Panc1 (cell line): ENCODE data around the gene ALAS2. TPM values are rescaled to one million over a fixed set of nuclear protein-coding genes. Genes with fewer than 3 reads are reported as not detected.

Experiments used
- ATAC-seq: fragments of 200-7000 bp; cut with Tn5 transposase; 2 replicates; pipeline ENCODE4 v1.9.1; 2020; ENCODE audit warnings: mild to moderate bottlenecking, moderate library complexity
- BruUV-seq: library from RNA; stranded (reverse); fragments of 400-500 nt; replicated peaks from 2 replicates; lab custom pipeline; 2021; lab: Mats Ljungman, UMichigan
- CTCF ChIA-PET: fragments of 300-600 bp; sonication (Branson Sonifier 250); formaldehyde crosslinking; loops from one replicate; lab custom pipeline; 2022; ENCODE audit warnings: antibody characterized with exemption; lab: Charles Lee
- POLR2A ChIA-PET: fragments of 300-600 bp; sonication (Branson Sonifier 250); formaldehyde crosslinking; loops from one replicate; lab custom pipeline; 2022; ENCODE audit warnings: antibody characterized with exemption; lab: Charles Lee
- DNase-seq: peaks from one replicate; pipeline ENCODE4 v3.0.0-alpha.2; 2010; ENCODE audit warnings: low read depth, low spot score
- H3K27ac ChIP-seq: 2 replicates; pipeline ENCODE4 v1.5.1; 2011; ENCODE audit warnings: mild to moderate bottlenecking, low read length, inconsistent platforms
- H3K27me3 ChIP-seq: fragments of 200-500 bp; sonication (Bioruptor generic); 2 replicates; pipeline ENCODE4 v1.6.0; 2014; ENCODE audit warnings: low read length, inconsistent platforms; ENCODE audit not compliant: control insufficient read depth, insufficient read depth
- H3K36me3 ChIP-seq: fragments of 200-500 bp; sonication (Bioruptor generic); 2 replicates; pipeline ENCODE4 v1.5.1; 2014; ENCODE audit warnings: inconsistent platforms, mild to moderate bottlenecking, low read length, moderate library complexity; ENCODE audit not compliant: control insufficient read depth, insufficient read depth
- H3K4me1 ChIP-seq: 2 replicates; pipeline ENCODE4 v1.5.1; 2011; ENCODE audit warnings: inconsistent platforms, mild to moderate bottlenecking, low read length, moderate library complexity; ENCODE audit not compliant: control insufficient read depth, insufficient read depth
- H3K4me3 ChIP-seq, 2 experiments: 2 replicates each; pipeline ENCODE4 v1.5.1; 2011 to 2012; ENCODE audit warnings: low read depth in 2 of 2, low read length in 2 of 2, mild to moderate bottlenecking in 2 of 2, inconsistent platforms in 1 of 2, moderate library complexity in 1 of 2
- H3K9me3 ChIP-seq: fragments of 200-500 bp; sonication (Bioruptor generic); 2 replicates; pipeline ENCODE4 v1.5.1; 2014; ENCODE audit warnings: low read depth, mild to moderate bottlenecking, inconsistent platforms, low read length, moderate library complexity; ENCODE audit not compliant: control insufficient read depth, insufficient read depth
- POLR2AphosphoS5 ChIP-seq: IDR thresholded peaks from 2 replicates; pipeline ENCODE4 v1.6.1; 2012; ENCODE audit warnings: mild to moderate bottlenecking, low read depth, low read length, moderate library complexity
- SIN3A ChIP-seq: IDR thresholded peaks from 2 replicates; pipeline ENCODE4 v1.6.1; 2012; ENCODE audit warnings: low read depth, mild to moderate bottlenecking, low read length, moderate library complexity, borderline replicate concordance; ENCODE audit not compliant: insufficient read depth
- TCF7L2 ChIP-seq: IDR thresholded peaks from 2 replicates; pipeline ENCODE4 v1.6.1; 2011; ENCODE audit warnings: mild to moderate bottlenecking, low read depth, low read length, inconsistent platforms
- in situ Hi-C: cut with HindIII; loops from 2 replicates; pipeline ENCODE4 v1.10.0; 2016; ENCODE audit warnings: low sequenced_read_pairs, low pct_unique_long_range_greater_than_20kb
- intact Hi-C: fragments of 100-400 bp; cut with micrococcal nuclease; formaldehyde crosslinking; loops from one replicate; pipeline ENCODE4 v1.10.0; 2022; ENCODE audit not compliant: unreplicated experiment
- total RNA-seq: library from RNA; stranded (reverse); gene quantifications from one replicate; pipeline ENCODE4 v1.2.1, GENCODE V29; 2021; ENCODE audit not compliant: unreplicated experiment
- TF ChIP-seq, protein P1 (sequence below), 2 experiments: IDR thresholded peaks; 2 replicates each; pipeline ENCODE4 v1.6.1; 2011 to 2012; ENCODE audit warnings: low read depth in 2 of 2, control low read depth in 1 of 2, low read length in 1 of 2, mild to moderate bottlenecking in 1 of 2, moderate library complexity in 1 of 2; ENCODE audit not compliant: insufficient read depth in 1 of 2
- TF ChIP-seq, protein P2 (sequence below): fragments of 450-650 bp; IDR thresholded peaks from 2 replicates; pipeline ENCODE4 v1.5.1; 2017; ENCODE audit warnings: mild to moderate bottlenecking

Gene ALAS2
- total RNA-seq, 1 experiment from 2014 or later, result not detected

DNA sequence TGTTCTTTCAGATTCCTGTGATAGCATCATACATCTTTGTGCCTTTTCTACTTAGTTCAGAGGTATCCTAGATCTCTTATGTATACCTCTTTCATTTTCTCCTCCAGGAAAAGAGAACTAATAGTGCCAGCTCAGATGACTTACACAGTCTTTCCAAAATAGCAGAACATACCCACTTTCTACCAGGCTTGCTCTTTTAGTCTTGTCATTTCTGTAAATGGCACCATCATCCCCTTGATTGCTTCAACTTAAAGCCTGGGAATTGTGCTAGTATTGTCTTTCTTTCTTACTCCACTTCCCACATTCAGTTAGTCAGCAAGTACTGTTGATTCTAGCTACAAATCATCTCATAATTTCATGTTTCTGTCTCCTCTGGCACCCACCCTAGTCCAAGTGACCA, 25.5 kb downstream of the ALAS2 start:
- CTCF ChIA-PET, result no interaction called here
- Histone ChIP-seq H3K4me1 (peaks cover 5% of the 10 kb centered on the region; the same call in 1 of the 2 replicates), H3K36me3 (no peaks in the 10 kb centered on the region; the same call in none of the 2 replicates), H3K9me3 (no peaks in the 10 kb centered on the region), H3K27ac (no peak overlapping the region), H3K27me3 (no peaks in the 10 kb centered on the region), H3K4me3 (no peak overlapping the region)
- in situ Hi-C loops, result no loop called here
- intact Hi-C loops, result no loop called here
- POLR2A ChIA-PET, result no interaction called here
- DNase-seq (no peak), ATAC-seq (no peak)
- TF ChIP-seq TCF7L2, result no peak
- TF ChIP-seq, protein P1, sequence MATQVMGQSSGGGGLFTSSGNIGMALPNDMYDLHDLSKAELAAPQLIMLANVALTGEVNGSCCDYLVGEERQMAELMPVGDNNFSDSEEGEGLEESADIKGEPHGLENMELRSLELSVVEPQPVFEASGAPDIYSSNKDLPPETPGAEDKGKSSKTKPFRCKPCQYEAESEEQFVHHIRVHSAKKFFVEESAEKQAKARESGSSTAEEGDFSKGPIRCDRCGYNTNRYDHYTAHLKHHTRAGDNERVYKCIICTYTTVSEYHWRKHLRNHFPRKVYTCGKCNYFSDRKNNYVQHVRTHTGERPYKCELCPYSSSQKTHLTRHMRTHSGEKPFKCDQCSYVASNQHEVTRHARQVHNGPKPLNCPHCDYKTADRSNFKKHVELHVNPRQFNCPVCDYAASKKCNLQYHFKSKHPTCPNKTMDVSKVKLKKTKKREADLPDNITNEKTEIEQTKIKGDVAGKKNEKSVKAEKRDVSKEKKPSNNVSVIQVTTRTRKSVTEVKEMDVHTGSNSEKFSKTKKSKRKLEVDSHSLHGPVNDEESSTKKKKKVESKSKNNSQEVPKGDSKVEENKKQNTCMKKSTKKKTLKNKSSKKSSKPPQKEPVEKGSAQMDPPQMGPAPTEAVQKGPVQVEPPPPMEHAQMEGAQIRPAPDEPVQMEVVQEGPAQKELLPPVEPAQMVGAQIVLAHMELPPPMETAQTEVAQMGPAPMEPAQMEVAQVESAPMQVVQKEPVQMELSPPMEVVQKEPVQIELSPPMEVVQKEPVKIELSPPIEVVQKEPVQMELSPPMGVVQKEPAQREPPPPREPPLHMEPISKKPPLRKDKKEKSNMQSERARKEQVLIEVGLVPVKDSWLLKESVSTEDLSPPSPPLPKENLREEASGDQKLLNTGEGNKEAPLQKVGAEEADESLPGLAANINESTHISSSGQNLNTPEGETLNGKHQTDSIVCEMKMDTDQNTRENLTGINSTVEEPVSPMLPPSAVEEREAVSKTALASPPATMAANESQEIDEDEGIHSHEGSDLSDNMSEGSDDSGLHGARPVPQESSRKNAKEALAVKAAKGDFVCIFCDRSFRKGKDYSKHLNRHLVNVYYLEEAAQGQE (IDR thresholded peaks at IDR 0.05; ENCODE audit: insufficient read depth in 1 of 2, low read depth in 2 of 2, low read length in 1 of 2), result no peak
- no peak for TF ChIP-seq POLR2AphosphoS5
- BruUV-seq, result no TSS peak

DNA sequence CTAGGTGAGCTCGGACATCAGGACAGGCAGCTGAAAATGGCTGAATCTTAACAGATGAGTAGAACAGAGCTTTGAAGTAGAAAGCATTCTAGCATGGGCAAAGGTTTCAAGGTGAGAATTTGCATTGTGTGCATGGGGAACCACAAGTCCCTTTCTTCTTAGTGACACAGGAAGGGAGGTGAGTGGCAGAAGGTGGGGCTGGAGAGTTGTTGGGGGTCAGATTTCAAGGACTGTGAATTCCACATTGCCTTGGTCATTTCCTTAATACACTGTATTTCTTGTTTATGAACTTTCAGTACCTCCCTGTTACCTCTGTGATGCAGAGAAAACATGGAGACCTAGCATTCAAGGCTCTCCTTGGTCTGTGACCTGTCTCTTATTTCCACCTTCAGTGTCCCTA, 26.5 kb downstream of the ALAS2 start:
- Histone ChIP-seq H3K4me3 (no peak overlapping the region), H3K4me1 (peaks cover 5% of the 10 kb centered on the region; the same call in 1 of the 2 replicates), H3K36me3 (no peaks in the 10 kb centered on the region; the same call in none of the 2 replicates), H3K27ac (no peak overlapping the region), H3K9me3 (no peaks in the 10 kb centered on the region), H3K27me3 (no peaks in the 10 kb centered on the region)
- intact Hi-C loops (no loop called here), in situ Hi-C loops (no loop called here)
- ChIA-PET CTCF (no interaction called here), POLR2A (no interaction called here)
- no peak for DNase-seq
- TF ChIP-seq POLR2AphosphoS5 (no peak), TCF7L2 (no peak), SIN3A (no peak)
- TF ChIP-seq, protein P2, sequence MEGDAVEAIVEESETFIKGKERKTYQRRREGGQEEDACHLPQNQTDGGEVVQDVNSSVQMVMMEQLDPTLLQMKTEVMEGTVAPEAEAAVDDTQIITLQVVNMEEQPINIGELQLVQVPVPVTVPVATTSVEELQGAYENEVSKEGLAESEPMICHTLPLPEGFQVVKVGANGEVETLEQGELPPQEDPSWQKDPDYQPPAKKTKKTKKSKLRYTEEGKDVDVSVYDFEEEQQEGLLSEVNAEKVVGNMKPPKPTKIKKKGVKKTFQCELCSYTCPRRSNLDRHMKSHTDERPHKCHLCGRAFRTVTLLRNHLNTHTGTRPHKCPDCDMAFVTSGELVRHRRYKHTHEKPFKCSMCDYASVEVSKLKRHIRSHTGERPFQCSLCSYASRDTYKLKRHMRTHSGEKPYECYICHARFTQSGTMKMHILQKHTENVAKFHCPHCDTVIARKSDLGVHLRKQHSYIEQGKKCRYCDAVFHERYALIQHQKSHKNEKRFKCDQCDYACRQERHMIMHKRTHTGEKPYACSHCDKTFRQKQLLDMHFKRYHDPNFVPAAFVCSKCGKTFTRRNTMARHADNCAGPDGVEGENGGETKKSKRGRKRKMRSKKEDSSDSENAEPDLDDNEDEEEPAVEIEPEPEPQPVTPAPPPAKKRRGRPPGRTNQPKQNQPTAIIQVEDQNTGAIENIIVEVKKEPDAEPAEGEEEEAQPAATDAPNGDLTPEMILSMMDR, result no peak
- TF ChIP-seq, protein P1 (IDR thresholded peaks at IDR 0.05; ENCODE audit: insufficient read depth in 1 of 2, low read depth in 2 of 2, low read length in 1 of 2), result no peak
- no peak for ATAC-seq
- BruUV-seq, result no TSS peak
